Epithelial cell of proximal tubule (primary cell): Measurements from ENCODE around the gene SRGAP1. TPM values are rescaled to one million over a fixed set of nuclear protein-coding genes. Genes with fewer than 3 reads are reported as not detected.
"Not testable (repeated sequence)": the region's sequence is repeated elsewhere in the genome, so short reads cannot be mapped to it uniquely, and the experiment has no call there.

Source experiments
- DNase-seq: peaks from one replicate; pipeline ENCODE4 v3.0.0-alpha.2; 2011; ENCODE audit warnings: low read depth
- H3K4me3 ChIP-seq: 2 replicates; pipeline ENCODE4 v1.5.1; 2011; ENCODE audit warnings: low read depth, mild to moderate bottlenecking, low read length
- total RNA-seq: library from RNA; depleted of rRNA; stranded (reverse); fragments of >200 nt; gene quantifications from 2 replicates; pipeline ENCODE4 v1.2.3, GENCODE V29; 2015
- TF ChIP-seq, protein P1 (sequence below): conservative IDR thresholded peaks from 2 replicates; pipeline ENCODE4 v1.5.1; 2012; ENCODE audit warnings: low read depth, mild to moderate bottlenecking, low read length

The SRGAP1 gene
- total RNA-seq, 1 donor from 2014 or later = 9.4 TPM

GRCh38 chr12:64064240-64064639 is 219.7 kb downstream of the SRGAP1 start:
- TF ChIP-seq, protein P1, sequence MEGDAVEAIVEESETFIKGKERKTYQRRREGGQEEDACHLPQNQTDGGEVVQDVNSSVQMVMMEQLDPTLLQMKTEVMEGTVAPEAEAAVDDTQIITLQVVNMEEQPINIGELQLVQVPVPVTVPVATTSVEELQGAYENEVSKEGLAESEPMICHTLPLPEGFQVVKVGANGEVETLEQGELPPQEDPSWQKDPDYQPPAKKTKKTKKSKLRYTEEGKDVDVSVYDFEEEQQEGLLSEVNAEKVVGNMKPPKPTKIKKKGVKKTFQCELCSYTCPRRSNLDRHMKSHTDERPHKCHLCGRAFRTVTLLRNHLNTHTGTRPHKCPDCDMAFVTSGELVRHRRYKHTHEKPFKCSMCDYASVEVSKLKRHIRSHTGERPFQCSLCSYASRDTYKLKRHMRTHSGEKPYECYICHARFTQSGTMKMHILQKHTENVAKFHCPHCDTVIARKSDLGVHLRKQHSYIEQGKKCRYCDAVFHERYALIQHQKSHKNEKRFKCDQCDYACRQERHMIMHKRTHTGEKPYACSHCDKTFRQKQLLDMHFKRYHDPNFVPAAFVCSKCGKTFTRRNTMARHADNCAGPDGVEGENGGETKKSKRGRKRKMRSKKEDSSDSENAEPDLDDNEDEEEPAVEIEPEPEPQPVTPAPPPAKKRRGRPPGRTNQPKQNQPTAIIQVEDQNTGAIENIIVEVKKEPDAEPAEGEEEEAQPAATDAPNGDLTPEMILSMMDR = no peak
- DNase-seq = no peak
- H3K4me3 ChIP-seq = no peak overlapping the region

GRCh38 chr12:64064706-64065105 is 220.2 kb downstream of the SRGAP1 start:
- no peak for DNase-seq
- H3K4me3 ChIP-seq = no peak overlapping the region
- TF ChIP-seq, protein P1 = no peak

DNA sequence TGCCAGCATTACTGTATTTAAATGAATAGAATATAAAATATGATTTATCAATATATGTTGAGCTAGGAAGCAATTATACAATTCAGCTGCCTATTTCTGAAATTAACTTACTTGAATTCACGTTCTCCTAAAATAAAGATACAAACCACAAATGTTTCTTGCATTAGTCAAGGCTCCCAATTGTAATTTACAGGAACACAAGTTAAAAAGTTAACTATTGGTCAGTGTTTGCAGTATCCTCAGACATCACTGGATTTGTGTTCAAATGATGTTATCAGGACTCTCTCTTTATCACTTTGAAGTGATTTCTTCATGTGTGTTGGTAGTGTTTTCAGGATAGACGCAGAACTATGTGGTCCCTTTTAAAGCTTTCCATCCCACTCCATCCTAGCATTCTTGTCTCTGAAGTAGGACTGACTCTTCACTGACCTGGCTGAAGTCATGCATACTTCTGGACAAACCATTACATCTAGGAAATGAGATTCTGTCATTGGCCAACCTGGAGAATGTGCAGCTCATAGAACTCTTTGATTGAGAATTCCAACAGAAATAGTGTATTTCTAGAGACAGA is 221.5 kb downstream of the SRGAP1 start:
- H3K4me3 ChIP-seq = no peak overlapping the region
- peak; percentile 53 for DNase-seq
- TF ChIP-seq, protein P1 = no peak

DNA sequence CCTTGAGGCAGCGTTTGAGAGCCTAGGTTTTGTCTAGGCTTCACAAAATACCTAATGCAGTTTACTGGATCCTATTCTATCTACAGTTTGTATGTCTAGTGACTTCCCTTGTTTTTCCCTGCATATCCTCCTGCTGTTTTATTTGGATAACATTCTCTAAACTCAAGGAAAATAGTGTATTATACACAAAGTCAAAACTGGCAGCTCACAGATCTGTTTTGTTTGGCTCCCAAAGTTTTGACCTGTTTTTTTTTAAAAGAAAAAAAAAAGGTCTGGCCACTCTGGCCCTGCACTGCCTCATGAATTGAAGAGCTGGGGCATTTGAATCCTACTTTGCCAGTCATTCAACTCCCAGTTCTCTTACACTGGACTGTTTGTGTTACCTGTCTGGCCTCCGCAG is 222.3 kb downstream of the SRGAP1 start:
- DNase-seq = no peak
- H3K4me3 ChIP-seq = no peak overlapping the region
- TF ChIP-seq, protein P1 = no peak

- no peak overlapping the region for H3K4me3 ChIP-seq
- no peak for DNase-seq
- TF ChIP-seq, protein P1 = no peak
Observed at GRCh38 chr12:64070454-64070853, 226.0 kb downstream of the SRGAP1 start.

DNA sequence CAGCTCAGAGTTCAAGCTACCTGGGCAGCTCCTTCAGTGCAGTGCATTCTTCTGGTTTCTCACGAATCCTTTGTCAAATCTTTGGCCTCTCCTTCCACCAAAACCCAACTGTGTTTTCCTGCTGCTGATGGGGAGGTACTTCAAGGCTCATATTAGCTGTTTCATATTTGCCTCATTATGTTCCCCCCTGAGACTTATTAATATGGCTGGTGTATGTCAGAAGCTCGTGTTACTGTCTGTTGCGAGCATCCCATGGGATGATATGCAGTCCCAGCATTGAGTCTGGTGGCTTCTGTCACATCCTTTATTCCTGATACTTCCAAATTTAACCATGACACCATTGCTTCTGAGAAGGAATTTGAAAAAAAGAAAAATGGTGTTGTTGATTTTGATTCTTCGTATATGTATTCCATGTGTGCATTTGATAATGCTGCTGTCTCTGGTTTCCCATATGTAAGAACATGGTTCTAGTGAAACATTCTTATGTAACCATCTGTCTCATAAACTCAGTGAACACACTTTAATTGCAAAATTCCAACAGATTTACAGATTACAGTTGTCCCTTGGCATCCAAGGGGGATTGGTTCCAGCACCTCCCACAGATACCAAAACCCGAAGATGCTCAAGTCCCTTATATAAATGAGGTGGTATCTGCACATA is 228.5 kb downstream of the SRGAP1 start:
- no peak for DNase-seq
- H3K4me3 ChIP-seq = no peak overlapping the region
- TF ChIP-seq, protein P1 = no peak

GRCh38 chr12:64076565-64076964 is 232.1 kb downstream of the SRGAP1 start:
- H3K4me3 ChIP-seq, DNase-seq: not testable (repeated sequence)
